OCI-LY1 (cell line): ENCODE results near the gene ENO3.

Experiments
- H2AFZ ChIP-seq: fragments of 200-600 bp; sonication (generic), shearing (Covaris generic); 2 replicates; pipeline ENCODE4 v1.6.0; 2014; ENCODE audit warnings: antibody characterized with exemption, mild to moderate bottlenecking, low read length
- H3F3A ChIP-seq: fragments of 200-600 bp; sonication (generic), shearing (Covaris generic); 2 replicates; pipeline ENCODE4 v1.6.0; 2014; ENCODE audit warnings: mild to moderate bottlenecking, antibody characterized with exemption, low read length, moderate library complexity; ENCODE audit not compliant: insufficient read depth
- H3K27ac ChIP-seq: fragments of 200-600 bp; sonication (generic); 2 replicates; pipeline ENCODE4 v1.5.1; 2014; ENCODE audit warnings: low read length, mixed run types, mild to moderate bottlenecking, low read depth; ENCODE audit not compliant: poor library complexity, severe bottlenecking
- H3K27me3 ChIP-seq: fragments of 200-600 bp; sonication (generic); 2 replicates; pipeline ENCODE4 v1.6.0; 2014; ENCODE audit warnings: antibody characterized with exemption, mild to moderate bottlenecking, low read length, moderate library complexity; ENCODE audit not compliant: insufficient read depth
- H3K36me3 ChIP-seq: fragments of 200-600 bp; sonication (generic); 2 replicates; pipeline ENCODE4 v1.6.1; 2014; ENCODE audit warnings: mild to moderate bottlenecking, antibody characterized with exemption, low read length, moderate library complexity, mixed read lengths; ENCODE audit not compliant: insufficient read depth
- H3K4me1 ChIP-seq: fragments of 200-600 bp; sonication (generic); 2 replicates; pipeline ENCODE4 v1.5.1; 2014; ENCODE audit warnings: mild to moderate bottlenecking, low read length, moderate library complexity; ENCODE audit not compliant: insufficient read depth, severe bottlenecking
- H3K4me2 ChIP-seq: fragments of 200-600 bp; sonication (generic), shearing (Covaris generic); 2 replicates; pipeline ENCODE4 v1.6.1; 2014; ENCODE audit warnings: low read length
- H3K4me3 ChIP-seq: fragments of 200-600 bp; sonication (generic); 2 replicates; pipeline ENCODE4 v1.5.1; 2014; ENCODE audit warnings: low read length, low read depth, mild to moderate bottlenecking, mixed read lengths; ENCODE audit not compliant: poor library complexity, severe bottlenecking
- H3K79me2 ChIP-seq: fragments of 200-600 bp; shearing (Covaris generic); 2 replicates; pipeline ENCODE4 v1.6.1; 2016; ENCODE audit warnings: mixed run types, low read length, mixed read lengths; ENCODE audit not compliant: insufficient read depth
- H3K9ac ChIP-seq: fragments of 200-600 bp; sonication (generic), shearing (Covaris generic); 2 replicates; pipeline ENCODE4 v1.6.1; 2014; ENCODE audit warnings: mild to moderate bottlenecking, low read length, mixed read lengths
- H3K9me2 ChIP-seq: fragments of 200-600 bp; sonication (generic), shearing (Covaris generic); 2 replicates; pipeline ENCODE4 v1.6.1; 2014; ENCODE audit warnings: low read depth, mild to moderate bottlenecking, low read length, mixed read lengths
- H3K9me3 ChIP-seq: fragments of 200-600 bp; shearing (Covaris generic); 2 replicates; pipeline ENCODE4 v1.6.1; 2014; ENCODE audit warnings: low read length, mixed read lengths
- H4K20me1 ChIP-seq: fragments of 200-600 bp; sonication (generic), shearing (Covaris generic); 2 replicates; pipeline ENCODE4 v1.6.0; 2016; ENCODE audit warnings: mild to moderate bottlenecking, low read length; ENCODE audit not compliant: insufficient read depth
- EZH2 ChIP-seq: fragments of 200-600 bp; sonication (generic), shearing (Covaris generic); IDR thresholded peaks from 2 replicates; pipeline ENCODE4 v1.8.0; 2017; ENCODE audit warnings: borderline replicate concordance, mixed run types, mild to moderate bottlenecking, antibody characterized with exemption, low read length, moderate library complexity, mixed read lengths
- TF ChIP-seq, protein P1 (sequence below): fragments of 200-600 bp; sonication (generic), shearing (Covaris generic); IDR thresholded peaks from 2 replicates; pipeline ENCODE4 v1.5.1; 2017; ENCODE audit warnings: mild to moderate bottlenecking, antibody characterized with exemption, low read length, moderate library complexity, mixed read lengths

ENO3 gene

DNA sequence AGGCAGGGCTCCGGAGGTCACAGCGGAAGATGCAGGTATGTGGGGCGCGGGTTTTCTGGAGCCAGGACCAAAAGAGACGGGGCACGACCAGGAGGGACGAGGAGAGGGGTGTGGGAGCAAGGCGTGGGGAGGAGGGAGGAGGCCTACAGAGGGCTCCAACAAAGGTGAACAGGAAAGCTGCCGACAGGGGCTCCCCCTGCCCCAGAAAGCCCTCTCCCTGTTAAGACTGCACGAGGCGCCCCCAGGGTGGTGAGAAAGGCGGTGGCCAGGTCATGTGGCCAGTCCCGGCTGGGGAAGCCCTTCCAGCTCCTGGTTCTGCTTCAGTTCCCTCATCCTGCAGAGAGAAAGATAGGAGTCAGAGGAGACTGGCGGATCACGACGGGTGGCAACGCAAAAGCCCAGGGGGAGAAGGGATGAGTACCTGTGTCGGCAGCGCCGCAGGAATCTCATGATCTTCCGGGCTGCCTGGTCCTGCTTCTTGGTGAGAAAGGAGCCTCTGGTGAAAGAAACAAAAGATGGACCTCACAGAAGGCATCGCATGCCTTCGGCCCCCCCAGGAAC, 17.6 kb downstream of the ENO3 start:
- no peaks in the 10 kb centered on the region for H3K9me2 ChIP-seq
- H2AFZ ChIP-seq: no peak overlapping the region
- peaks cover 25% of the 10 kb centered on the region for H3K4me1 ChIP-seq
- no peaks in the 10 kb centered on the region for H3F3A ChIP-seq
- H3K4me3 ChIP-seq: peak overlapping the region; percentile 84
- H3K79me2 ChIP-seq: 0 out of 2 replicates have a peak, but pooled peaks cover 3% of the 10 kb centered on the region
- no peaks in the 10 kb centered on the region for H4K20me1 ChIP-seq
- no peaks in the 10 kb centered on the region for H3K27me3 ChIP-seq
- peak overlapping the region; percentile 71 for H3K27ac ChIP-seq
- peaks cover 52% of the 10 kb centered on the region; the same call in 1 of the 2 replicates for H3K36me3 ChIP-seq
- H3K9me3 ChIP-seq: no peaks in the 10 kb centered on the region
- H3K9ac ChIP-seq: peak overlapping the region; percentile 92
- no peak for TF ChIP-seq EZH2
- TF ChIP-seq, protein P1, sequence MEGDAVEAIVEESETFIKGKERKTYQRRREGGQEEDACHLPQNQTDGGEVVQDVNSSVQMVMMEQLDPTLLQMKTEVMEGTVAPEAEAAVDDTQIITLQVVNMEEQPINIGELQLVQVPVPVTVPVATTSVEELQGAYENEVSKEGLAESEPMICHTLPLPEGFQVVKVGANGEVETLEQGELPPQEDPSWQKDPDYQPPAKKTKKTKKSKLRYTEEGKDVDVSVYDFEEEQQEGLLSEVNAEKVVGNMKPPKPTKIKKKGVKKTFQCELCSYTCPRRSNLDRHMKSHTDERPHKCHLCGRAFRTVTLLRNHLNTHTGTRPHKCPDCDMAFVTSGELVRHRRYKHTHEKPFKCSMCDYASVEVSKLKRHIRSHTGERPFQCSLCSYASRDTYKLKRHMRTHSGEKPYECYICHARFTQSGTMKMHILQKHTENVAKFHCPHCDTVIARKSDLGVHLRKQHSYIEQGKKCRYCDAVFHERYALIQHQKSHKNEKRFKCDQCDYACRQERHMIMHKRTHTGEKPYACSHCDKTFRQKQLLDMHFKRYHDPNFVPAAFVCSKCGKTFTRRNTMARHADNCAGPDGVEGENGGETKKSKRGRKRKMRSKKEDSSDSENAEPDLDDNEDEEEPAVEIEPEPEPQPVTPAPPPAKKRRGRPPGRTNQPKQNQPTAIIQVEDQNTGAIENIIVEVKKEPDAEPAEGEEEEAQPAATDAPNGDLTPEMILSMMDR: no peak
- peak overlapping the region; percentile 81 for H3K4me2 ChIP-seq

DNA sequence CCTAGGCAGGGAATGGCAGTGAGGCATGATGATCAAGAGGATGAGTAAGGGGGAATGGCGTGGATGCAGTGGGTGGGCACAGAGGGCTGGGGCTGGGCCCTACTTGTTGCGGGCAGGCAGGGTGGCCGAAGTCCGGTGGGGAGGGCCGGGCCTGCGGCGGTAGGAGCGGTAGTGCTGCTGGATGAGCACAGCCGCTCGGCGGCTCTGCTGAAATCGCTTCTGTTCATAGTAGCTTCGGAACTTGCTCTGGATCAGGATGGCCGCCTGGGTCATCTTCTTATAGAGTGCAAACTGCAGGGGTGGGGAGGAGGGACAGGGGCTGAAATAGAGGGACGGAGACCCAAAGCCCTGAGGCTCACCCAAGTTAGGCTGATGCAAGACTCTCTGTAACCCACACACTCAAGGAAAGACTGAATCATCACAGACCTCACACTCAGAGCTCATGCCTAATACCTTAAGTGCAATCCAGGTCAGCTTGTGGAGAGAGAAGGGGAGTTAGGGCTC, 18.2 kb downstream of the ENO3 start:
- peak overlapping the region; percentile 84 for H3K4me3 ChIP-seq
- TF ChIP-seq, protein P1: no peak
- no peak for TF ChIP-seq EZH2
- peak overlapping the region; percentile 92 for H3K9ac ChIP-seq

DNA sequence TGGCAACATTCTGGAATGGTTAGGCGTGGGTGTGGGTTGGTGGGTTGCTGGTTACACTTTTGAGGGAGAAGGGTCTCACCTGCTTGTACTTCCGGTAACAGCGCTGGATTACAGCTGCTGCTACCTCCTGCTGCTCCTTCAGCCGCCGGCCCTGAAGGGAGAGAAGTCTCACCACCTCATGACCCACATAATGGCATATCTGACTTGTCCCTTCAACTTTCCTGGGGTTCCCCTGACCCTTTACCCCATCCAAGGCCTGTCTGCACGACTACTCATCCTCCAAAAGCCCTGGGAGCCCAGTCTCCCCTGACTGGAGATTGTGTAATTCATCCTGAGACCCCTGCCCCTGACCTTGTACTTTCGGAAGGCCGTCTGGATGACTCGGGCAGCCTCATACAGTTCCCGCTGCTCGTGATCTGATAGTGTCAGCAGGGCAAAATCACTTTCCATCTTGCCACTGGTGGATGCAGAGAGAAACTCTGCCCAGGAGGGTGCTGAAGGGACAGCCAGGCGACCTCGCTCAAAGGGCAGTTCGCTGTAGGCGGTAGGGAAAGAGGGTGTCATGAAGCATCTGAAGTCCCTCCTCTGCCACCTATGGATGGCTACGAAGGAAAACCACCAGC, 18.7 kb downstream of the ENO3 start:
- Histone ChIP-seq H3F3A (no peaks in the 10 kb centered on the region), H2AFZ (no peak overlapping the region), H3K9me3 (no peaks in the 10 kb centered on the region), H3K79me2 (0 out of 2 replicates have a peak, but pooled peaks cover 3% of the 10 kb centered on the region), H3K9ac (no peak overlapping the region), H3K27ac (no peak overlapping the region), H3K4me2 (no peak overlapping the region), H3K9me2 (no peaks in the 10 kb centered on the region), H3K4me3 (no peak overlapping the region), H3K36me3 (peaks cover 61% of the 10 kb centered on the region; the same call in 1 of the 2 replicates), H4K20me1 (no peaks in the 10 kb centered on the region), H3K27me3 (no peaks in the 10 kb centered on the region), H3K4me1 (peaks cover 25% of the 10 kb centered on the region)
- no peak for TF ChIP-seq EZH2
- TF ChIP-seq, protein P1: no peak

More for the DNA sequence above, 18.2 kb downstream of the ENO3 start:
- Histone ChIP-seq H3K27ac (peak overlapping the region; percentile 71), H2AFZ (no peak overlapping the region), H3F3A (no peaks in the 10 kb centered on the region), H3K9me2 (no peaks in the 10 kb centered on the region), H3K36me3 (peaks cover 58% of the 10 kb centered on the region; the same call in 1 of the 2 replicates), H4K20me1 (no peaks in the 10 kb centered on the region), H3K4me2 (peak overlapping the region; percentile 81), H3K4me1 (peaks cover 25% of the 10 kb centered on the region), H3K9me3 (no peaks in the 10 kb centered on the region), H3K27me3 (no peaks in the 10 kb centered on the region), H3K79me2 (0 out of 2 replicates have a peak, but pooled peaks cover 3% of the 10 kb centered on the region)
